Liver (tissue), 9 donors: Measurements from ENCODE around the gene B3GAT2. TPM values are rescaled to one million over a fixed set of nuclear protein-coding genes. Genes with fewer than 3 reads are reported as not detected.

Experiments used
- DNase-seq: peaks from one replicate; pipeline ENCODE4 v3.0.0-alpha.2; 2017; ENCODE audit warnings: low spot score
- H3K27ac ChIP-seq, 2 donors: one replicate each; pipeline ENCODE4 v1.7.0; 2013; ENCODE audit warnings: inconsistent platforms in 2 of 2, low read length in 2 of 2, control low read depth in 1 of 2, low read depth in 1 of 2, mild to moderate bottlenecking in 1 of 2
- H3K27me3 ChIP-seq, 4 donors: one replicate each; pipeline versions ENCODE4 v1.6.1 to v1.7.0; 2013; ENCODE audit warnings: low read length in 3 of 4, inconsistent platforms in 1 of 4, mild to moderate bottlenecking in 1 of 4, moderate library complexity in 1 of 4; ENCODE audit not compliant: control insufficient read depth in 4 of 4, insufficient read depth in 4 of 4
- H3K36me3 ChIP-seq, 4 donors: one replicate each; pipeline versions ENCODE4 v1.6.1 to v1.7.0; 2013; ENCODE audit warnings: low read length in 3 of 4, mild to moderate bottlenecking in 3 of 4, low read depth in 1 of 4, moderate library complexity in 1 of 4; ENCODE audit not compliant: control insufficient read depth in 4 of 4, insufficient read depth in 3 of 4
- H3K4me1 ChIP-seq, 4 donors: one replicate each; pipeline versions ENCODE4 v1.6.1 to v1.7.0; 2013; ENCODE audit warnings: low read length in 3 of 4, mild to moderate bottlenecking in 3 of 4, moderate library complexity in 1 of 4; ENCODE audit not compliant: control insufficient read depth in 4 of 4, insufficient read depth in 4 of 4
- H3K4me3 ChIP-seq, 3 donors: one replicate each; pipeline versions ENCODE4 v1.6.1 to v1.7.0; 2013; ENCODE audit warnings: low read length in 3 of 3, control low read depth in 1 of 3, low read depth in 1 of 3, mild to moderate bottlenecking in 1 of 3
- H3K9ac ChIP-seq, 2 donors: one replicate each; pipeline ENCODE4 v1.7.0; 2013; ENCODE audit warnings: low read length in 2 of 2, mild to moderate bottlenecking in 2 of 2, moderate library complexity in 2 of 2, control low read depth in 1 of 2, low read depth in 1 of 2
- H3K9me3 ChIP-seq, 4 donors: one replicate each; pipeline versions ENCODE4 v1.6.1 to v1.7.0; 2013; ENCODE audit warnings: low read length in 3 of 4; ENCODE audit not compliant: control insufficient read depth in 4 of 4
- ATF3 ChIP-seq: IDR thresholded peaks from 2 replicates; pipeline ENCODE4 v1.6.1; 2016; ENCODE audit warnings: antibody characterized with exemption
- FOXA1 ChIP-seq: IDR thresholded peaks from 2 replicates; pipeline ENCODE4 v1.6.1; 2016; ENCODE audit warnings: antibody characterized with exemption
- FOXA2 ChIP-seq: IDR thresholded peaks from 2 replicates; pipeline ENCODE4 v1.6.1; 2016; ENCODE audit warnings: antibody characterized with exemption
- GABPA ChIP-seq, 2 donors: IDR thresholded peaks in 1 of 2; conservative IDR thresholded peaks in 1 of 2; 2 replicates each; pipeline ENCODE4 v1.6.1; 2016; ENCODE audit warnings: antibody characterized with exemption in 2 of 2, mild to moderate bottlenecking in 1 of 2, moderate library complexity in 1 of 2
- HNF4A ChIP-seq, 2 donors: conservative IDR thresholded peaks; 2 replicates each; pipeline ENCODE4 v1.6.1; 2016; ENCODE audit warnings: antibody characterized with exemption in 2 of 2, mild to moderate bottlenecking in 2 of 2
- HNF4G ChIP-seq: IDR thresholded peaks from 2 replicates; pipeline ENCODE4 v1.6.1; 2016; ENCODE audit warnings: antibody characterized with exemption
- JUND ChIP-seq, 2 donors: IDR thresholded peaks; 2 replicates each; pipeline ENCODE4 v1.6.1; 2016; ENCODE audit warnings: antibody characterized with exemption in 2 of 2
- NR2F2 ChIP-seq: IDR thresholded peaks from 2 replicates; pipeline ENCODE4 v1.6.1; 2016; ENCODE audit warnings: antibody characterized with exemption
- RAD21 ChIP-seq, 2 donors: IDR thresholded peaks; 2 replicates each; pipeline ENCODE4 v1.6.1; 2016; ENCODE audit warnings: antibody characterized with exemption in 2 of 2, mild to moderate bottlenecking in 2 of 2
- REST ChIP-seq: IDR thresholded peaks from 2 replicates; pipeline ENCODE4 v1.6.1; 2016; ENCODE audit warnings: antibody characterized with exemption, mild to moderate bottlenecking
- RXRA ChIP-seq, 2 donors: IDR thresholded peaks; 2 replicates each; pipeline ENCODE4 v1.6.1; 2017 to 2018; ENCODE audit warnings: antibody characterized with exemption in 2 of 2, mild to moderate bottlenecking in 1 of 2
- SP1 ChIP-seq: IDR thresholded peaks from 2 replicates; pipeline ENCODE4 v1.6.1; 2018; ENCODE audit warnings: antibody characterized with exemption, mild to moderate bottlenecking
- TAF1 ChIP-seq: conservative IDR thresholded peaks from 2 replicates; pipeline ENCODE4 v1.6.1; 2016; ENCODE audit warnings: antibody characterized with exemption, mild to moderate bottlenecking
- YY1 ChIP-seq: IDR thresholded peaks from 2 replicates; pipeline ENCODE4 v1.6.1; 2016; ENCODE audit warnings: antibody characterized with exemption, mild to moderate bottlenecking
- WGBS: extraction: QIAGEN DNeasy Blood & Tissue Kit; methylation state at CpG from one replicate; pipeline ENCODE4 v1.1.7; 2013; 5-methylcytosine and 5-hydroxymethylcytosine counted together
- polyA plus RNA-seq, 2 donors: library from polyadenylated mRNA; stranded (reverse) in 1 of 2; unstranded in 1 of 2; fragments of 200-250 nt in 1 of 2; fragments of >200 nt in 1 of 2; fragmentation: Nextera tagmentation in 1 of 2; extraction: Ambion mirVana in 1 of 2; gene quantifications; one replicate each; pipeline versions ENCODE4 v1.2.1 to v1.2.3, GENCODE V29; 2013 to 2015
- total RNA-seq, 2 donors: library from RNA; depleted of rRNA; stranded (reverse); fragments of >200 nt; gene quantifications; one replicate each; pipeline ENCODE4 v1.2.3, GENCODE V29; 2014
- TF ChIP-seq, protein P1 (sequence below): IDR thresholded peaks from 2 replicates; pipeline ENCODE4 v1.6.1; 2016; ENCODE audit warnings: antibody characterized with exemption
- TF ChIP-seq, protein P2 (sequence below): IDR thresholded peaks from 2 replicates; pipeline ENCODE4 v1.6.1; 2016; ENCODE audit warnings: antibody characterized with exemption
- donor health status: healthy.
- donor health status: healthy.
- donor health status: healthy.
- donor health status: healthy.
- donor health status: healthy.

Gene B3GAT2
- total and polyA plus RNA-seq, 4 donors, result under 0.01 to 0.97 (median 0.36) TPM

GRCh38 chr6:70933853-70934252 is 23.0 kb downstream of the B3GAT2 start:
- no peak for DNase-seq
- TF ChIP-seq NR2F2 (no peak), YY1 (no peak), RAD21 (IDR thresholded peaks at IDR 0.05) (no peak), GABPA (IDR thresholded peaks at IDR 0.05 in 1 of 2, conservative IDR thresholded peaks at IDR 0.05 in 1 of 2) (no peak), RXRA (IDR thresholded peaks at IDR 0.05) (no peak), HNF4A (conservative IDR thresholded peaks at IDR 0.05) (no peak), REST (no peak), HNF4G (no peak), TAF1 (no peak), ATF3 (no peak), JUND (IDR thresholded peaks at IDR 0.05) (no peak)
- TF ChIP-seq, protein P1, sequence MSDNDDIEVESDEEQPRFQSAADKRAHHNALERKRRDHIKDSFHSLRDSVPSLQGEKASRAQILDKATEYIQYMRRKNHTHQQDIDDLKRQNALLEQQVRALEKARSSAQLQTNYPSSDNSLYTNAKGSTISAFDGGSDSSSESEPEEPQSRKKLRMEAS, result no peak
- TF ChIP-seq, protein P2, sequence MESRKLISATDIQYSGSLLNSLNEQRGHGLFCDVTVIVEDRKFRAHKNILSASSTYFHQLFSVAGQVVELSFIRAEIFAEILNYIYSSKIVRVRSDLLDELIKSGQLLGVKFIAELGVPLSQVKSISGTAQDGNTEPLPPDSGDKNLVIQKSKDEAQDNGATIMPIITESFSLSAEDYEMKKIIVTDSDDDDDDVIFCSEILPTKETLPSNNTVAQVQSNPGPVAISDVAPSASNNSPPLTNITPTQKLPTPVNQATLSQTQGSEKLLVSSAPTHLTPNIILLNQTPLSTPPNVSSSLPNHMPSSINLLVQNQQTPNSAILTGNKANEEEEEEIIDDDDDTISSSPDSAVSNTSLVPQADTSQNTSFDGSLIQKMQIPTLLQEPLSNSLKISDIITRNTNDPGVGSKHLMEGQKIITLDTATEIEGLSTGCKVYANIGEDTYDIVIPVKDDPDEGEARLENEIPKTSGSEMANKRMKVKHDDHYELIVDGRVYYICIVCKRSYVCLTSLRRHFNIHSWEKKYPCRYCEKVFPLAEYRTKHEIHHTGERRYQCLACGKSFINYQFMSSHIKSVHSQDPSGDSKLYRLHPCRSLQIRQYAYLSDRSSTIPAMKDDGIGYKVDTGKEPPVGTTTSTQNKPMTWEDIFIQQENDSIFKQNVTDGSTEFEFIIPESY, result no peak
- no peaks in the 10 kb centered on the region for H3K9me3 ChIP-seq
- H3K27ac ChIP-seq, result no peak overlapping the region
- no peak overlapping the region for H3K4me3 ChIP-seq
- 84% methylated on average over 3 of the region's 3 CpGs for WGBS
- H3K27me3 ChIP-seq, result no peaks in the 10 kb centered on the region
- no peaks in the 10 kb centered on the region for H3K4me1 ChIP-seq
- no peak overlapping the region for H3K9ac ChIP-seq
- H3K36me3 ChIP-seq, result no peaks in the 10 kb centered on the region

GRCh38 chr6:70905742-70906141 is 51.1 kb downstream of the B3GAT2 start:
- no peak overlapping the region for H3K9ac ChIP-seq
- no peaks in the 10 kb centered on the region for H3K27me3 ChIP-seq
- TF ChIP-seq YY1 (no peak), JUND (IDR thresholded peaks at IDR 0.05) (no peak), NR2F2 (no peak), FOXA2 (no peak), SP1 (no peak), HNF4G (no peak), FOXA1 (no peak), RXRA (IDR thresholded peaks at IDR 0.05) (no peak)
- H3K27ac ChIP-seq, result no peak overlapping the region
- H3K9me3 ChIP-seq, result no peaks in the 10 kb centered on the region
- H3K4me3 ChIP-seq, result no peak overlapping the region
- no peaks in the 10 kb centered on the region for H3K36me3 ChIP-seq
- WGBS, result 62% methylated on average over 1 of the region's 1 CpG
- DNase-seq, result no peak
- no peaks in the 10 kb centered on the region for H3K4me1 ChIP-seq
